ENCODE data around the gene CAPN11.

GRCh38 chr6:44176762-44177509, 18.3 kb downstream of the CAPN11 start:
- no peak for TF ChIP-seq CTCF (IDR thresholded peaks at IDR 0.05; ENCODE audit: insufficient read depth, low read length, poor library complexity, severe bottlenecking)
- TF ChIP-seq EZH2phosphoT487 (conservative IDR thresholded peaks at IDR 0.05; ENCODE audit: low read length): no peak

Measured in SU-DHL-6 (cell line).